Stimulated activated CD8-positive, alpha-beta memory T cell treated with anti-CD3 and anti-CD28 coated beads, Interleukin-4, amount 100 ng/mL, for 1 hour (primary cell): Measurements from ENCODE around the gene EME2.
A peak's percentile ranks its signal among the peaks of the same experiment; 100 is the strongest.

ENCODE experiments used
- DNase-seq, 2 donors: peaks; one replicate each; pipeline ENCODE4 v3.0.0-alpha.2; 2020; ENCODE audit warnings: low read depth in 2 of 2, low spot score in 1 of 2

The EME2 gene

GRCh38 chr16:1766701-1767100, 5.9 kb upstream of the EME2 start:
- no peak for DNase-seq

DNA sequence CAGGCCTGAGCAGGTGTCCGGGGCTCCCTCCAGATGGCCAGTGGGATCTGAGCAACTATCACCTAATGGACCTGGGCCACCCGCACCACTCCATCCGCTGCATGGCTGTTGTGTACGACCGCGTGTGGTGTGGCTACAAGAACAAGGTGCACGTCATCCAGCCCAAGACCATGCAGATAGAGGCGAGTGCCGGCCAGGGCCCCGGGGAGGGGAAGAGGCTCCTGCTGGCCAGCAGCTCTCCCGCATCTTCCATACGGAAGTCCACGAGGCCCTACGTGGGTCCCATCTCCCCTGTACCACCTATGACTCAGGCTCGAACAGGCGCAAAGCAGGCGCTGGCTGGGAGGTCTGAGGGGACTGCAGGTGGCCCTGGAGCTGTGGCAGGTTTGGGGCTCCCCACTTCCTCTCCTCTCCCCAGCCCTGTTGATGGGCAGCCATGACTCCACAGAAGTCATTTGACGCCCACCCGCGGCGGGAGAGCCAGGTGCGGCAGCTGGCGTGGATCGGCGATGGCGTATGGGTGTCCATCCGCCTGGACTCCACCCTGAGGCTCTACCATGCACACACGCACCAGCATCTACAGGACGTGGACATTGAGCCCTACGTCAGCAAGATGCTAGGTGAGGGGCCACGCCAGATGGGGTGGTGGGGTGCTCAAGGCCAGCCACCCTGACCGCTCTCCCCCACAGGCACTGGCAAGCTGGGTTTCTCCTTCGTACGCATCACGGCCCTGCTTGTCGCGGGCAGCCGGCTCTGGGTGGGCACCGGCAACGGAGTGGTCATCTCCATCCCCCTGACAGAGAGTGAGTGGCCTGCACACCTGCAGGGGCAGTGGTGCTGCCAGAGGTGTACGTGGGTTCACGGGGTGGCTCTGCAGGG, 5.3 kb upstream of the EME2 start:
- no peak for DNase-seq

DNA sequence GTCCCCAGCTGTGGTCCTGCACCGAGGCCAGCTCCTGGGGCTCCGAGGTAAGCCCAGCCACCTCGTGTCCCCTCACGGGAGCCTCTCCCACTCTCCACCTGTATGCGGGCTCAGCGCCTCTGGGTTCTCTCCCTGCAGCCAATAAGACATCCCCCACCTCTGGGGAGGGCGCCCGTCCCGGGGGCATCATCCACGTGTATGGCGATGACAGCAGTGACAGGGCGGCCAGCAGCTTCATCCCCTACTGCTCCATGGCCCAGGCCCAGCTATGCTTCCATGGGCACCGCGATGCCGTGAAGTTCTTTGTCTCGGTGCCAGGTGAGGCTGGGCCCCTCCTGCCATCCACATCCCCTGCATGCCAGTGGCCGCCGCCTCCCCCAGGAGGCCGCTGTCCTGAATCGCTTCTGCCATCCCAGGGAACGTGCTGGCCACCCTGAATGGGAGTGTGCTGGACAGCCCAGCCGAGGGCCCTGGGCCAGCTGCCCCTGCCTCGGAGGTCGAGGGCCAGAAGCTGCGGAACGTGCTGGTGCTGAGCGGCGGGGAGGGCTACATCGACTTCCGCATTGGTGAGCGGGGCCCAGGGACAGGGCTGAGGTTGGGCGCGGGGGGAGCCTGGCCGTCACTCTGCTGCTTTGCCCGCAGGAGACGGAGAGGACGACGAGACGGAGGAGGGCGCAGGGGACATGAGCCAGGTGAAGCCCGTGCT, 4.4 kb upstream of the EME2 start:
- no peak for DNase-seq

DNA sequence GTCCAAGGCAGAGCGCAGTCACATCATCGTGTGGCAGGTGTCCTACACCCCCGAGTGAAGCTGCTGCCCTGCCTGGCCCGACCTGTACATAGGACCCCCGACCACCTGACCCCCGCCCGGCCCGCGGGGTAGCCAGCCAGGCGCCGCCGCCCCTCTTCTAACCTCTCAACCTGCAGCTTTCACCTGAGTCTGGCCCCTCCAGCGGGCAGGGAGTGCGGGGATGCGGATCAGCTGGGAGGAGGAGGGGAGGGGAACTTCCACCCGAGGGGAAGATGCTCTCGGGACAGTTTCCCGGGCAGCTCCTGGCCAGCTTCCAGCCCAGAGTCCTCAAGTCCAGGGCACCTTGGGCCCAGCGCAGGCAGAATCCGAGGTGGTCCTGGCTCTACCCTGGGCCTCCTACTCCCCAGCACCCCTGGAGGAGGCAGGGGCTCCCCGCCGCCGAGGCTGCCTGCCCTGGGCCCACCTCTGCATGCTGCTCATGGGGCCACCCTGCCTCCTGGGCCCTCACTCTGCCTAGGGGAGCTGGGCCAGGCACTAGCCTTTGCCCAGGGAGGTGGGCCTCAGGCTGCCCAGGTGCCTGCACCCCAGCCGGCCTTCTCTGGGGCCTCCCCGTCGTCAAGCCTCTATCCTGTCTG, 3.7 kb upstream of the EME2 start:
- no peak for DNase-seq

DNA sequence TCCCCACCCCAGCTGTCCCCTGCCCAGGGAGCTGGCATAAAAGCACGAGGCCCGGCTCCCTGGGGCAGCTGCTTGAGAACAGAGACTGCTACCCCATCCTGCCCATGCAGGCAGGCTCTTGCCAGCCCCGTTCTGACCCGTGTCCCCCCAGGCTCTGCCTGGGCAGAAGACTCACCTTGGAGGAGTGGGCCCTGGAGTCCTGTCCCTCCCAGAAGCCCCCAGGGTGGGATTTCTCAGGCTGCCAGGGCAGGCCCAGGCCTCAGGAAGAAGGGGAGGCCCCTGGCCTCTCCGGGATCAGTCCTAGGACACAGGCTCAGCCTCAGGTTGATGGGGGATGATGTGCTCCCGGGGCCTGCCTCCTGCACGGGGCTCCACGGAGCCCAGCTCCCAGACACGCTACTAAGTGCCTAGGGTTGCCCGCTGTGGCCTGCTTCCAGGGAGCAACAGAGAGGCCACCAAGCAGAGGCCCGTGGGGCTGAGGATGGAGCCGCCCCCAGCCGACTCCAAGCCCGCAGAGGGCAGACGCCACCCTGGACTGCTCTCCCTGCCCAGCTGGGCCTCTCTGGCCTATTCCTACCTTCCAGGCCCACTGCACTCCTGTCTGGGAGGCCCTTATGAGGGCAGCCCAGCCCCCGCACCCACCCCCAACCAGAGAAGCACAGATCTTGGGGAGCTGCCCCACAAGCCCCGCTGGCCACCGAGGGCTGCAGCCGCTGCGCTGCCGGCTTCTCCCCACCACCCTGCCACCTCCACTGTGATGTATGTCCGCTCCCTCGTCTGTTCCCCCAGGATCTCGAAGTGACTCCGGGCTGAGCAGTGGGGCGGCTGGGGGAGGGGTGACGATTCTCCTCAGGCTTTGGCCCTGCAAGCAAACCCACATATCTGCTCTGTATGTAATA, 3.0 kb upstream of the EME2 start:
- DNase-seq, result no peak

DNA sequence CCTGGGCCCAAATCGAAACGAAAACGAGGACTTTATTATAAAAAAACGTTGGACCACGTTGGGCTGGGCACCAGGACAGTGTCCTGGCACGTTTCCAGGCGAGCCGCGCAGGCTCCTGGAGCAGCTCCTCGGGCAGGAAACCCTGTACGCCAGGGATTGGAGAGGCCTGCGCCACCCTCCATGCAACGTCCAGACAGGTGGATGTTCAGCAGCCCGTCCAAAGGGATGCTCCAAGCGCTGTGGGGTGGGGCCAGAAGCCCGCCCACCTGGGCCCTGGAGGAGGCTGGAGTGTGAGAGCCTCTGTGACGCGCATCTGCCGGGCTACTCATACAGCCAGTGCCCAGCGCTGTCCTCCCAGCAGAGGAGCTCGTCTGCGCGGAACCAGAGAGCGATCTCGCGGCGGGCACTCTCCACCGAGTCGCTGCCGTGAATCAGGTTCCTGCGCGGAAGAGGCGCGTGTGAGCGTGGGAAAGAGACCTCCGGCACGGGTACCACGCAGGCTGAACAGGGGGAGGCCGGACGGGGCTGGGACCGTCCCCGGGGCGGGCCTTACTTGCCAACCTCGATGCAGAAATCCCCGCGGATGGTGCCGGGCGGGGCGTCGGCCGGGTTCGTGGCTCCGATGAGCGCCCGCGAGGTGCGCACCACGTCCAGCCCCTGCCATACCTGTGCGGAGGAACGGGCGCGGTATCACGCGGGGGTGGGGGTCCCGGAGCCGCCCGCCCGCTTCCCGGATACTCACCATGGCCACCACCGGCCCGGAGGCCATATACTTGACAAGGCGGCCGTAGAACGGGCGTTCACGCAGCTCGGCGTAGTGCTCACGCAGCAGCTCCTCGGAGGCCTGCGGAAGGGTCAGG, 2.1 kb upstream of the EME2 start:
- DNase-seq, result no peak

GRCh38 chr16:1771188-1771863, 1.3 kb upstream of the EME2 start, which contains the start of gene NME3:
Gene NME3, minus strand, starts transcription at chr16:1771543. Its CDS starts 9 bp downstream, at chr16:1771534.
- peak; percentile 52 to 56 for DNase-seq

DNA sequence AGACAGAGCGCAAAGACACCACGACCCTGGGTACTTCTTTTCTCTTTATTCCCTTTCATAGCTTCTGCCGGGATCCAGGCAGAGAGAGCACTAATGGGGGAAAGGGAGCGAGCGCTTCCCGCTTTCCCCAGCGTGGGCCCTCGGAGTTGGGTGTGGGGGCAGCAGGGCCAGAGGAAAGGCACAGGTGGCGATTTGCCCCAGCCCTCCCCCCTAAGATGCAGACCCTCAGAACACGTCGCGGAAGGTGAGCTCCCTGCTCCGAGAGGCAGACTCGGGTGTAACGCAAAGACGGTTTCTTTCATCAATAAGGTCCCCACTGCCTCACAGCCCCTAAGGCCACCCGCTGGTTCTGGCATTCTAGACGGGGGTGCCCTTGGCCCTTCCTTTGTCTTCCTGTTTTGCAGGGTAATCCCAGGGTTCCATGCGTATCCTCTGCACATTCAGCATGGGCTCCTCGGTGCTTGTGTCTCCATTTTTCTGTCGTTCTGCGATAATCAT, 697 bp upstream of the EME2 start:
- DNase-seq, result no peak

DNA sequence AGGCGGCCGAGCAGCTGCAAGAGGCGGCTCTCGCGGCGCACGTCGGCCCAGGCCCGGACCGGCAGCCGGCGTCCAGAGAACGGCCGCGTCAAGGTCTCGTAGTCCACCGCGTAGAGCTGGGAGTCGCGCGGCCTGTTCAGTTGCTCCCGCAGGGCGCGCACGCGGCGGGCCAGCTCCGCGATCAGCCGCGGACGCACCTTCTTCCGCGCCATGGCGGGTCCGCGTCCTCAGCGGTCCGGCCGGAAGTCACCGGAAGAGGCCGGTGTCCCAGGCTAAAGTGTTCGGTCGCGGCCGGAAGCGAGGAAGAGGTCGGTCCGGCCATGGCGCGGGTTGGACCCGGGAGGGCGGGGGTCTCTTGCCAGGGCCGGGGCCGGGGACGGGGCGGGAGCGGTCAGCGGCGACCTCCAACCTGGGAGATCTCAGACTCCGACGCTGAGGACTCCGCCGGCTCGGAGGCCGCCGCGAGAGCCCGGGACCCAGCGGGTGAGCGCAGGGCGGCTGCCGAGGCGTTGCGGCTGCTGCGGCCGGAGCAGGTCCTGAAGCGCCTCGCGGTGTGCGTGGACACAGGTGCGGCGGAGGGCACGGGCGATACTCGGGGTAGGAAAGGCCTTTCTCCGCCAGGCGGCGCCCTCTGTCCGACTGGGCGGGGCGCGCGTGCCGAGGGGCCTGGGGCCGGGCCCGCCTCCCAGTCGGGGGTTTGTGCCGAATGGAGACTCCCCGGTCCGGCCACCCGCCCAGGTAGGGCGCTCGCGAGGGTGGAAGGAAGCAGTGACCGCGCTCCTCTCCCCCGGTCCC, 495 bp downstream of the EME2 start, which contains the start of gene MRPS34:
Gene MRPS34 (minus strand): TSS at position 227 of the 795 bp plus-strand sequence. CDS start 15 bp downstream, at position 212.
- peak; percentile 57 to 61 for DNase-seq

DNA sequence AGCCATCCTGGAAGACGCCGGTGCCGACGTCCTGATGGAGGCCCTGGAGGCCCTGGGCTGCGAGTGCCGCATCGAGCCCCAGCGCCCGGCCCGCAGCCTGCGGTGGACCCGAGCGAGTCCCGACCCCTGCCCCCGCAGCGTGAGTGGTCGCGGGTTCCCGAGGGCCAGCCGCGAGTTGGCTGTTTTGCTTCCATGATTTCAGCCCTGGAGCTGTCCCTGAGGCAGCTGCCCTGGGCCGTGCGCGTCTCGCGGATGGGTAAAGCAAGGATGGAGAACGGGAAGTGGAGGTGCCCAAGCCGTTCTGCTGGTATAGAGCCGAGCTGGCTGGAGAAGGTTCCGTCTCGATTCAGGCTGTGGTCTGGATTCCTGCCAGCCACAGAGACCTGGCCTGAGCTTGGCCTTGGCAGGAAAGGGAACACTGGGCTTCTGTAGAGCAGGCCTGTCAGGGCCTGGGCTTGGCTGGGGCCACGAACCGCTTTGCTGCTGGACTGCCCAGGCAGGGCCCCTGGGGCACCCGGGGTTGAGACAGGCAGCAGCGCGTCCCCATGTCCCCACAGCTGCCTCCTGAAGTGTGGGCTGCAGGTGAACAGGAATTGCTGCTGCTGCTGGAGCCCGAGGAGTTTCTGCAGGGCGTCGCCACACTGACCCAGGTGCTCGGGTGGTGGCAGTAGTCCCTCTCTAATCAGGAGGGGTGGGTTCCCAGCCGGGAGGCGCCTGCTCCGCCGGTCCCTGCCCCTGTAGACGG, 1.3 kb downstream of the EME2 start:
- DNase-seq, result no peak

DNA sequence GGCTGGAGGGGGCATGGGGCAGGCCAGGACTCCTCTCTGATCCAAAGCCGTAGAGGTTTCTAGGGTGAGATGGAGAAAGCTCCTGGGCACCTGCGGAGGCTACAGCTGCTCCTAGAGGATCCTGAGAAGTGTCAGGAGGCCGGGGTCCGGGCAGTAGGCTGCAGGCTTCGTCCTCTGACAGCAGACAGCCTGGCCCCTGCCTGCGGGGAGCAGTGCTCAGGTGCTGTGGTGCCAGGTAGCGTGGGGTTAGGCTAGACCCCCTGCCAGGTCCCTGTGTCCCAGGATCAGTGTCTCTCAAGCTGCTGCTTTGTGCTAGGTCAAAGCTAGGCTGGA, 1.8 kb downstream of the EME2 start:
- no peak for DNase-seq

DNA sequence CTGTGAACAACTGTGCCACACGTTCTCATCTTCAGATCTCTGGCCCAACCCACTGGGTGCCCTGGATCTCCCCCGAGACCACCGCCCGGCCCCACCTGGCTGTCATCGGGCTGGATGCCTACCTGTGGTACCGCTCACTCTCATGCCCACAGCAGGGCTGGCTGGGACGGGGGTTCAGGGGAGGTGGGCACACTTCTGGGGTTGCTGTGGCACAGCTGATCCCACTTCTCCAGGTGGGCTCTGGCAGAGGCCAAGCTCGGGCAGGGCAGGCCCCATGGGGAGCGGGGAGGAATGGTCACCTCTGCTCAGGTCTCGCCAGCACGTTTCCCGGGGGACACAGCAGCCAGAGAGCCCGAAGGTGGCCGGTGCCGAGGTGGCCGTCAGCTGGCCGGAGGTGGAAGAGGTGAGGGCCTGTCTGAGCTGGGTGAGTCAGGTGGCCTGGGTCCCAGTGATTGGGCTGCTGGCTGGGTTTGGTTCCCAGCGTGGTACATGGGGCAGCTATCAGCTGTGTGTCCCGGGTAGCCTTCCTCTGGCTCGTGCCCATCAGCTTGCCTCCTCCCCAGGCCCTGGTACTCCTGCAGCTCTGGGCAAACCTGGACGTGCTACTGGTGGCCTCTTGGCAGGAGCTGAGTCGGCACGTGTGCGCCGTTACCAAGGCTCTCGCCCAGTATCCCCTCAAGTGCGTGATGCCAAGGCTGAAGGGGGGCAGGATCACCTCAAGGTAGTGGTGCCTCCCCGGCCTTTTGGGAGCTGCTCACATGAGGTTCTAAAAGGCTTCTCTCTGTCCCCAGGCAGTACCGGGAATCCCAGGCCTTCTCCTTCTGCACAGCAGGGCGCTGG, 2.6 kb downstream of the EME2 start:
- no peak for DNase-seq

DNA sequence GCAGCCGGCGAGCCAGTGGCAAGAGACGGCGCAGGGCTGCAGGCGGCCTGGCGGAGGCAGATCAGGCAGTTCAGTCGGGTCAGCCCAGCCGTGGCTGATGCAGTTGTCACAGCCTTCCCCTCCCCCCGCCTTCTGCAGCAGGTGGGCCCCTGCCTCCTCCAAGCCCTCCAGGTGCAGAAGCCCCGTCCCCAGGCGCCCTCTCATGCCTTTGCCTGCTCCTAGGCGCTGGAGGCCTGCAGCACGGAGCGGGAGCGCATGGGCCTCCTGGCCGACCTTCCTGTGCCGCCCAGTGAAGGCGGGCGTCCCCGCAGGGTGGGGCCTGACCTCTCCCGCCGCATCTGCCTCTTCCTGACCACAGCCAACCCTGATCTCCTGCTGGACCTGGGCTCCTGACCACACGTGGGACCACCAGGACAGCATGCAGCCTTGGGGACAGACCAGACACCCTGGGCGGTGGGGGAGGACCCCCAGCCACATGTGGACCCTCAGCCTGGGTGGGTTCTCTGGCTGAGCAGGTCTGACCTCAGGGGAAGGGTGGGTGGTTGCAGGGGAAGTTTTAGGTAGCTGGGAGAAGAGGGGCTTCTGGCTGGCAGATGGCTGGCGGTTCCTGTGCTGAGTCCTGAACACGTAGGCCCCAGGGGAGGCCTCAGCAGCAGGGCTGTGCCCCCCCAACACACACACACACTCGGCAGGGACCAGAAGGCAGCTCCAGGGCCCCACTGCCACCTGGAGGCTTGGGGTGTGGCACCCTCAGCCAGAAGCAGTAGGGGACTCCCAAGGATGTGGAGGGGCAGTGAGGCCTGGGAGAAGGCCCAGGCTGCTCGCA, 3.4 kb downstream of the EME2 start:
- DNase-seq, result no peak

DNA sequence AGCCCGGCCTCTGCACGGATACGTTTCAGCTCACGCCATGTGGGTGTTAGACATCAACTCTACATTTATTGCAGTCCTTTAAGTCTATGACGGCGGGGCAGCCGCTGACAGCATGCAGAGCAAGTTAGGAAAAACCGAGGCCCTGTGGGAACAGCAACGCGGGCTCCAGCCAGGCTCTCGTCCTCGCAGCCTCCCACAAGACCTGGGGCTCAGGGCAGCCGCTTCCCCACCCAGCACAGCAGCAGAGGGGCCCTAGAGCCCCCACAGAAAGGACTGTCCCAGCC, 4.0 kb downstream of the EME2 start:
- no peak for DNase-seq

DNA sequence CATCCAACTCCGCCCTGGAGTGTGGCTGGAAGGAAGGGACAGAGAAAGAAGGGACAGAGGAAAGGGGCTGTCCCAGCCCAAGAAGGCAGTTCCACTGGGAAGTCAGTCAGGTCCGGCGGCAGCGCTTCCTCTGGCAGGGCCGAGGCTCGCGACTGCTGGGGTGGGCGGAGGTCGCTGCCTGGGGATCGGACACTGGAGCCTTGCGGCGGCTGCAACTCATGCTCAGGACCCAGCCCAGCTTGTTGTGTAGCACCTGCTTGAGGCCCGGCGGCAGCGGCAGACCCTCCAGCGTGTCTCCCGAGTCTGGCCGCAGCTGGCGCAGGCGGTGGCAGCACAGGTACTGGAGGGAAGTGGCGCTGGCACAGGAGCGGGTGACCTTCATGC, 4.4 kb downstream of the EME2 start:
- DNase-seq, result no peak
